Fibroblast of skin of left biceps (primary cell): ENCODE results near the gene NSF.
"Not testable (repeated sequence)": the region's sequence is repeated elsewhere in the genome, so short reads cannot be mapped to it uniquely, and the experiment has no call there.

Experiments
- DNase-seq, 2 experiments: peaks; one replicate each; pipeline ENCODE4 v3.0.0-alpha.2; 2013; ENCODE audit warnings: low read depth in 2 of 2

NSF gene

GRCh38 chr17:46773676-46774075 lies 183.2 kb downstream of the NSF start:
- DNase-seq = no peak

GRCh38 chr17:46774108-46774737 lies 183.8 kb downstream of the NSF start:
- no peak for DNase-seq

- no peak for DNase-seq
These were observed 186.0 kb downstream of the NSF start for GRCh38 chr17:46776298-46777005.

GRCh38 chr17:46777943-46778915 lies 187.8 kb downstream of the NSF start:
- DNase-seq = no peak

- no peak for DNase-seq
These were observed 189.5 kb downstream of the NSF start for GRCh38 chr17:46780003-46780373.

GRCh38 chr17:46782250-46782953 lies 191.9 kb downstream of the NSF start:
- no peak for DNase-seq

- DNase-seq = no peak
These were observed 192.6 kb downstream of the NSF start for GRCh38 chr17:46783031-46783593.

- no peak for DNase-seq
These were observed 195.2 kb downstream of the NSF start for GRCh38 chr17:46785696-46786095.

- no peak for DNase-seq
These were observed 197.0 kb downstream of the NSF start for GRCh38 chr17:46787478-46787877.

- no peak for DNase-seq
These were observed 197.8 kb downstream of the NSF start for GRCh38 chr17:46788300-46788699.

GRCh38 chr17:46788796-46789195 lies 198.3 kb downstream of the NSF start:
- no peak for DNase-seq

GRCh38 chr17:46789610-46790009 lies 199.1 kb downstream of the NSF start:
- DNase-seq = no peak

- no peak for DNase-seq
These were observed 199.7 kb downstream of the NSF start for GRCh38 chr17:46790216-46790615.

GRCh38 chr17:46791531-46791930 lies 201.1 kb downstream of the NSF start:
- DNase-seq = no peak

- DNase-seq = no peak
These were observed 201.6 kb downstream of the NSF start for GRCh38 chr17:46792071-46792470.

GRCh38 chr17:46793023-46793422 lies 202.6 kb downstream of the NSF start:
- DNase-seq = not testable (repeated sequence)

GRCh38 chr17:46793541-46793940 lies 203.1 kb downstream of the NSF start:
- DNase-seq = no peak

- DNase-seq = no peak
These were observed 203.8 kb downstream of the NSF start for GRCh38 chr17:46794318-46794717.

- DNase-seq = no peak
These were observed 205.0 kb downstream of the NSF start for GRCh38 chr17:46795379-46795952.

- DNase-seq = no peak
These were observed 205.6 kb downstream of the NSF start for GRCh38 chr17:46796084-46796483.

GRCh38 chr17:46796524-46796923 lies 206.1 kb downstream of the NSF start:
- no peak for DNase-seq
